GM19043 (cell line): ENCODE data around the gene GPC5.

Experiments
- ATAC-seq: cut with Tn5 transposase; IDR thresholded peaks from one replicate; pipeline ENCODE4 v1.9.1; 2021; ENCODE audit warnings: low read depth; ENCODE audit not compliant: unreplicated experiment

Gene GPC5

DNA sequence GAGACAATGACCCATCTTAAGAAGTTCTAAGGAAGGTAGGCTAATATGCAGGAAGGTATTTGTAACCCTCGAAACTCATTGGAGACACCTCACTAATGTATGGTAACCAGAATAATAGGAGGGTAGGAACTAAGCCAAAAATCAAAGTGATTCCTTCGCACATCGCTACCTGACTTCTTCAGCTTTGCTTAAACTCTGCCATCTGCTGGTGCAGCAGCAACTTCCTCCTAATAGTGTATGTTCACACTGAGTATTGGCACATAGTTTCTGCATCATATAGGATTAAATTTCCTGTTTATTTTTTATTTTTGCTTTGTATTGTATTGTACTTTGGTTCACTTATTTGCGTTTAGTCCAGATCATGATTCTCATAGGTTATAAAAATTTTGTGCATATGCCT is 676.2 kb downstream of the GPC5 start:
- ATAC-seq, result no peak

DNA sequence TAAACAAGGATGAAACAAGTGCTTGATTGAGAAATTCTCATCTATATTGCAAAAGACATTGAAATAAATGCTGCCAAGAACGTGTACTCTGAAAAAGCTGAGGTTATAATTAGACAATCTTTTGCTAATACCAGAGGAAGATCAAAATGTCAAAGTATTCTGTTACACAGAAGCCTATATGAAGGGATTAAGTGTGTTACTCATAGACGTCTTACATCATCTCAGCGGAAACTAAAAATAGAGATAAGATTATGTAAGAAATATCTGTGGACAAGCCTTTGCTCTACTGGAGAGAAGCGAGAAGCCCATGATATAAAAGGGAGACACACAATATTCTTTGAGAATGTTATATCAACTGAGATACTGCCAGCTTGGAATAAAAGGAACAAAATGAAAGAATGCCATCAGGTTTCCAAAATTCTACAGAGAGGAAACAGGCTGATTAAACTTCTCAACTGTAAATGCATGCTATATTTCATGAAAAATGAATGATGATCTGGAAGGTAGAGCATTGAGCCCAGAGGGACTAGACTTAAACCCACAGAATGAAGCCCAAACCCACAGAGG is 699.0 kb downstream of the GPC5 start:
- no peak for ATAC-seq

DNA sequence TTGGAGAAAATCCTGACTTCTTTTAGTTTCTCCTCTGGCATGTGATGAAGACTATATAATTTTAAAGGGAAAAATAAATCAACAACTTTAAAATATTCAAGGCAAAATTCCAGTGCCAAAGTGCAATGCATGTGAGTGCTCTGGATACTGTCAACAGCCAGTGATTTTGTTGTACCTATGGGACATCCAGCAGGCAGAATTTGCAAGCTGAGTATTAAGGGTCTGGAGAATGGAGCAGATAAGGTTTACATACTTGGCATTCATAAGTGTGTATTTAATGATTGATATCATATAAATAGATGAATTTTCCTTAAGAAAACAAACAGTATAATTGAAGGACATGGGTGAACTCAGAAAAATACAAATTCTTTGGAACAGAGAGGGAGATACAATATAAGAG is 703.4 kb downstream of the GPC5 start:
- no peak for ATAC-seq

DNA sequence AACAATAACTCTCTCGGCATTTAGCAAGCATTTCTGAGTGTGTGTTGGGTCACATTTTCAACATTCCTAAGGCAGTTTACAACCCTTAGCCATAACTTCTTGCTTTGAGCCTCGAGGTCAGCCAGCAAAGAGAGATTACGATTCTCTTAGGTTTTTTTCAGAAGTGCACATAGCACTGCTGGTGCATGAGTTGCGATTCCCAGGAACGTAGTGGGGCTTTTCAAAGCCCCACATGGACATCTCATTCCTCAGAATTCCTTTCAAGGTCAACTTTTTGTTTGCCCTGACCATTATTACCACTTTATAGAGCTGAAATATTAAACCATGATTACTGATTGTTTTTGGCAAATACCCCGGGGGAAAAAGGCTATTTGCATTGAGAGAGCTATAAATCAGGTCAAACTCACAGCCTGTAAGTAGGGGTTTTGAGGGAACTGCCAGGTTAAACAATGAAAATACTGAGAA is 705.3 kb downstream of the GPC5 start:
- ATAC-seq, result no peak

DNA sequence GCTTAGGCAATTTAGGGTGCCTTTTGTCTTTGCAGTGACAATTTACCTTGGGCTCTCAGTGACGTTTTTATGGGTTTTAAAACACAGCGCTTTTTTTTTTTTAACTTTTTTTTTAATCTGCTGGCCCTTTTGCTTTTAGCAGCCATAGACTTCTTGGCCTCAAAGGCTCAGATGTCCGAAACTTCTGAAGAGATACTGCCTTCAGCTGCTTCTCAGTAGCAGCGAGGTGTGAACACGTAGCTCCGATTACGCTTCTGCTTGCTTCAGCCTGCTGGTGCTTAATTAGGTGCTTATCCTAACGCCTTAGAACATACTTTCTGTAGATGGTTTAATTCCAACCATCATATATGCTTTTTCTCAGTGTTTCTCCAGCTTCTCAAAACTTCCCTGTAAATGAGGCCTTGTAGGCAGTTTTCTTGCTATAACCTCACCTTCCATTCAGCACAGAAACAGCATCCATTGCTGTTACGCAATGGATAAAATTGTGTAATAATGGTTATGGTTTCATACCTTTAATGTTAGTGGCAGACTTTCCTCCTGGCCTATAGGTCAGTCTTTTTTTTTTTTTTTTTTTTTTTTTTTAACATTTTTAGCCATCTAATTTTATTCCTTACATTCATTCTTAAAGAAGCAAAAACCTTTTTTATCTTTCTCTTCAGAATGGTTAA is 723.9 kb downstream of the GPC5 start:
- no peak for ATAC-seq

DNA sequence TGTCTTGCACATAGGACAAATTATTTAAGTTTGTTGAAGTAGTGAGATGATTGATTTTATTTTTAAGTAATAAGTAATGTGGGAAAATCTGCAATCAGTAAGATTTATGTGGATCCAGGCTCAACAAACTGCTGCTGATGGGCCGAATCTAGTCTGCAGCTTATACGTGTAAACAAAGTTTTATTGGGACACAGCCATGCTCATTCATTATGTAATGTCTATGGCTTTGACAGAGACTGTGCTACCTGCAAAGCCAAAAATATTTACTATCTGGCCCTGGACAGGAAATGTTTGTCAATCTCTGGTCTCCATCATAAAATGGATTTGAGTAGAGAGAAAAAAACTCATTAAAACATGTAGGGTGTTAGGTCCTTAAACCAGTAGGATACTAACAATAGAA is 728.0 kb downstream of the GPC5 start:
- no peak for ATAC-seq

DNA sequence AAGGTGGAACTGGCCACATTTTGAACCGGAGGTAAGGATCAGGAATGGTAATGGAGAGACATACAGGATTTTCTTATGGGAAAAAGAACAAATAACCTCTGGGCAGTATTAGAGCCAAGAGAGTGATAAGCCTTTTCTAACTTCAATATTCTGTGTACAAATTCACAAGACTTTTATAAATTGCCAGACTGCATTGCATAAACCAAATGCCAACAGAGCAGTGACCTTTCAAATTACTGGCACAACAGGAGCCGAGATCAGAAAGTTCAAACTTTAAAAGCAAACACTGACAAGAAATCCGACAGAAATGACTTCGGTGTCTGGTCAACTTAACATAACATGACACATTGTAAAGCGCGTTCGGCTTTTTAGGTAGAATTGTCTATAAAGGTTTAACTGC is 737.1 kb downstream of the GPC5 start:
- no peak for ATAC-seq

DNA sequence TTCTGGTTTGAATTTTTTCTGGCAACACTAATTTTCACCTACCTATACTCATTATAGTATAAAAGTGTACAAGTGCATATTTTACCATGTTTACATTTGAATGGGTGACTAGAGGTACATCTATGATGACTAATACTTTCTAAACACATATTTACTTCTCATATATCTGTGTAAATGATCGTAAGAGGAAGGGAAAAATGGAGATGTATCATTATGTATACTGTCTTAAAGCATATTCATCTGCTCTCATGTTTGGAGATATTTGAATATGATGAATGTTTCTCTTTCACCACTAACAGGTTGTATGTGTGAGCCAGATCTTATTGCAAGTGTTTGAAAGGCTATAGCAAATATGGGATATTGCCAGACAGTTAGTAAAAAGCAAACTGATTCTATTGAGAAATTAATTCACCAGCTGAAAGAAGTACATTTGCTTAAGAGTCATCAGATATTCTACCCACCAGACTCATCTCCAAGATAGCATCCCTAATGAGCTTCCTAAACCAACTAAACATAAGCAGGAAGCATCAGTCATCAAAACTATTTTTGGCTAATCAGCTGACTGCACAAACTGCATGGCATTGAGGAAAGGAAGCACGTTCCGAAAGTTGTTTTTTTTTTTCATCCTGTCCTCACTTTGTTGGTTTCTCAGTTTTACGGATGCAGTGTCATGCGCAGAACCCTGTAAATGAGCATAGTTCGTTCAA is 738.2 kb downstream of the GPC5 start:
- no peak for ATAC-seq

DNA sequence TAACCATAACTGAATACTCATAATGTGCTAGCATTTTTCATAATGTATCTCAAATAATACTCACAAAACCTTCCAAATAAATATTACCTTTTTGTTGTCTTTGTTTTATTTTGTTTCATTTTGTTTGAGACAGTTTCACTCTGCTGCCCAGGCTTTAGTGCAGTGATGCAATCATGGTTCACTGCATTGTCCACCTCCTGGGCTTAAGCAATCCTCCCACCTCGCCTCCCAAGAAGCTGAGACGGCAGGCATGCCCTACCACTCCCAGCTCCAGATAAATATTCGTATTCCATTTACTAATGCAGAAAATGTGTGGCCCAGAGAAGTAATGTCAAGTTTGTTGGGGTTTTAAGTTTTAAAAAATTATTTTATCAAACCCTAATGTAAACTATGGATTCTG is 739.1 kb downstream of the GPC5 start:
- no peak for ATAC-seq

DNA sequence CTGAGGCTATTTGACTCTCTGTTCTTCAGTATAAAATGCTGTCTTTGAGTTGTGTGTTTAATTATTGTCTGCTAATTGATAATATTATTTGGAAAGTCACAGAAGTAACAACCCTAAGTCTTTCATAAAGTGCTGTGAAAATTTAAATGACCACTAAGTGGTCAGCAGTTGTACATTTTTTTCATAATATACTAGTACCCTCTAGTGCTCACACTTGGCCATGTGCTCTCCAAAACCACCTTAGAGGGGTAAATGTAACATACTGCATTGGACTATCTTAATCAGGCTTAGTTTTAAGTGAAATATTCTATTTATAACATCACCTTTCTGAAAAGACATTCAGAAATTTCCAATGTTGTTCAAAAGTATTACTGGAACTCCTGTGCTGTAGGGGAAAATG is 745.3 kb downstream of the GPC5 start:
- ATAC-seq, result no peak

DNA sequence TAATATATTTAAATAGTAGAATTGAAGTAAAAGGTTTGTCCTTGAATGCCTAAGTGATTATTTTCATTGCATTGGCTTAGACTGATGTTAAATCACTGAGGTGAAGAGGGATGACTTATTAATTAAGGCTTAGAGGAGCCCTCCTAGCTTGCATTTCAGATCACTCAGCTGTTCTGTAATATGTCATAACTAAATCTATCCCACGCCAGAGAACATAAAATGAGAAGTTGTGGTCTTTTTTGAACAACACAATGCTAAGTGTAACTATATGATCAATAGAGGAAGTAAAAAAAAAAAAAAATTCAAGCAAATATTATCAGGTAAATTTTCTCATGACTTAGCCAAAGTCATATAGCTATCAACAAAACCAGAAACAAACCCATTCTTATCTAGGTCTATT is 752.2 kb downstream of the GPC5 start:
- ATAC-seq, result no peak

DNA sequence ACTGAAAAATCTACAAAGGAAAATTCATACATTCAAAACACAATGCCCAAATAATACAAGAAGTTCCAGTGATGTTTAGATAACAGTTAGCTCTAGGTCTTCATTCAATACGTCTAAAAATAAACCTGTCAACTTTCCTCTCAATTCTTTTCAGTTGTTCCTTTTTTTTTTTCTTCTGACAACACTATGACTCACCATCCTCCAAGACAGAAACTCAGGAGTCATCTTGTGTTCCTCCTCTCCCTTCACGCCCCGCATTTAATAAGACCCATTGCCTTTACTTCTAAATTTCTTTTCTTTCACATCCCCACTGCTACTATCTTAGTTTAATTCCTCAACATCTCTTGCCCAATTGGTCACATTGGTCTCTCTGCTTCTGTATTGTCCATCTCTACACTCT is 759.9 kb downstream of the GPC5 start:
- ATAC-seq, result no peak

DNA sequence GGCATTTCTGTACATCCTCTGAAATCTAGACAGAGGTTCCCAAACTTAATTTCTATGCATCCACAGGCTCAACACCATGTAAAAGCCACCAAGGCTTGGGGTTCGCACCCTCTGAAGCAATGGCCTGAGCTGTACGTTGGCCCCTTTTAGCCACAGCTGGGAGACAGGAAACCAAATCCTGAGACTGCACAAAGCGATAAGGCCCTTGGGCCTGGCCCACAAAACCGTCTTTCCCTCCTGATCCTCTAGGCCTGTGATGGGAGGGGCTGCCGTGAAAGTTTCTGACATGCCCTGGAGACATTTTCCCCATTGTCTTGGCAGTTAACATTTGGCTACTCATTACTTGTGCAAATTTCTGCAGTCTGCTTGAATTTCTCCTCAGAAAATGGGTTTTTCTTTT is 766.4 kb downstream of the GPC5 start:
- no peak for ATAC-seq

DNA sequence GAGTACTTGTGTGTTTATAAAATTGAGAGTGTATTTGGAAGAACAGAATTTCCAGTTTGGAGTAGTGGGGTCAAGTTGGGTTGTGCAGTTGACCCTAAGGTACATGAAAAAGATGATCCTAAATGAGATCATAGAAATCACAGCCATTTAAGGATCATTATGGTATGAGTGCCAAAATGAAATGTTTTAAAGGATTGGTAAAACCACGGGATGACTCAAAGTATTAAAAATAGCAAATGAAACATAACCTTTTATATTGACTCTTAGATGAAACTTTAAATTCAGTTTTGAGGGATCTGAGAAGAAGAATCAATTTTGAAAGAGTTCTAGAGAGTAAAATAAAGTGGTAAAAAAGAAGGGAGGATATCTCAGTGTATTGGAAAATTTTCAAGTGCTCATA is 773.8 kb downstream of the GPC5 start:
- no peak for ATAC-seq

DNA sequence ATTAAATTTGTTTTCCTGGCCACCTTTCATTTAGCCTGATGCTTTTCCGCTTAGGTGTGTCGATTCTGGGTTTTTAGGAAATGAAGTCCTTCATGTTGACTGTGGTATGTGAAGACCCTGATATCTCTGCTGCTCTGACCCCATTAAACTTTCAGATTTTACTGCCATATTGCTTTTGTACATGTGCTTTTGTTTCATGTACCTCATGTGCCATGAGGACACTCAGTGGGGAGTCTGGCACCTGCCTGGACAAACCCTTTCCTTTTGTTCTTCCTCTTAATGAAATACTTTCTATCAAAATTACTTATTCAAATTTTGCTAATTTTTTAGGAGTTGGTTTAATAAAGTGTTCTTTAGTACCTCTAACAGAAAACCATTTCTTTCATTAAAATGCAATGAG is 774.8 kb downstream of the GPC5 start:
- no peak for ATAC-seq

DNA sequence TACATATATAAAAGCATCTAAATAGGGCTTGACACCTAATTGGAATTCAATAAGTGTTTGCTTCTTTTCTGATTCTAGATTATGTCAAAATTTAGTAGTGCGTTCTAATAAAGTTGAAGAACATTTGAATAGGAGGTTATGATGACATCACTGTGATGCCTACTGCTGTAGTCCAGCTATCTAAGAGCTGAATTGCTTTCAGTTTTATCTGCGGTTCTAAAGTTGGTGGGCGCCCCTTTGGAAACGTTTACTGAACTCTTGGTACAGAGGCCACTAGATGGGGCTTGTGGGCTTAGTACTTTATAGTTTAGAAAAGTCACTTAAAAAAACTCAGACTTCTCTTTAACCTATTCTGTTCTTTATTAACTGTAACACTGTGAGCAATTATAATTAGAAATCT is 776.9 kb downstream of the GPC5 start:
- no peak for ATAC-seq

DNA sequence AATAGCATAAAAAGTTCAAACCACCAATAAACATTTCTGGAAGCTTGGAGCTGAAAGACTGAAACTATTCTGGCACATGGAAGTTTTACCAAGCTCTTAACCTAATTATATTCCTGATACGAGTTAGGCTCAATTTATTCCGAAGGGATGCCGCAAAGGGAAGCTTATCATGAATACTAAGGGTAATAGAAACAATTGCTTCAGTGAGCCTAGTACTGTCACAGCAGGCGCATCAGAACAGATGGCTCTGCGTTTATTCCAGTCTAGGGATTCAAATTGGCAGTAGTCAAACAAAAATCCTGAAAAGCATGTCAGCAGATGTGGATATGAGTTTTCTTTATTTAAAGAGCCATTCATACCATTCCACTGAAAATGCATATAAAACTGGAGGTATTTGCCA is 779.5 kb downstream of the GPC5 start:
- ATAC-seq, result no peak

DNA sequence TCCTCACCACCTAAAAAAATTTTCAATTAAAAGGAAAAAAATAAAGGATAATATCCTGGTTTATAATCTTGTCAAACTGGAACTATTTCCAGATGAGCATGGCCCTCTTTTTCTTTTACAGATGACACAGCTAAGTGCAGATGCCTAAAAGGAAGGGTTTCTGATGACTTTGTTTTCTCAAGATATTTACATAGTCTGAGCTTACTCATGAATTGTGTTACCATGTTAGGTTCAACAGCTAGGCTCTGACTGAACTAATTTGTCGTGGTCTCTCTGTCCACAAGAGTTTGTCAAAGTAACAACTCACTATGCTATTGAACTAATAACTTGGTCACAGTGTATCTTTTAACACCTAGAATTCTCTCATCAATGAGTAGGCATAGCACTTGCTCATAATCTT is 780.8 kb downstream of the GPC5 start:
- ATAC-seq, result no peak

DNA sequence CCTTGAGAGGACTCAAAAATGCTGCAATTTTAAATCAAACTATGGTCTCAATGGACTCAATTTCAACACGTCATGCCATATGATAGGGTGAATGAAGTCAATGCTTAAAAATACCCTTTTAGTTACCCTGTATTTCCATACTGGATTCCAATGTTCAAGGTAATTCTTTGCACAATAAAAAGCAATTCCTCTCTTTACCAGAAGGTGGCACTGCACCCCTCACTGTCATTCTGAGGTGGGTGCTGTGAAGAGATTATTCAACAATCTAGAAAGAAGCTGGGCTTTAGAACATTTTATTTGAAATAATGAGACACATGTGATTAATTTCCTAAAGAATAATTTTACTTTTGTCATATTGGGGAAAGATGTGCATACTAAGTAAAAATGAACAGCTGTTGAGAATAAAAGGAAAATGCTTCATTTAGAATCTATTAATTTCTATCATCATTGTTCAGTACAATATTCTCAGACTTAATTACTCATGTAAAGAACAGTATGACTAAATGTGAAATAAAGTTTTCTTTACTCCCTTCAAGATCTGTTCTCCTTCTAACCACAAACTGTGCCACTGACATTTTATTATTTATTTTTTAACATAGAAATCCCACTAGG is 789.1 kb downstream of the GPC5 start:
- ATAC-seq, result peak; percentile 88

DNA sequence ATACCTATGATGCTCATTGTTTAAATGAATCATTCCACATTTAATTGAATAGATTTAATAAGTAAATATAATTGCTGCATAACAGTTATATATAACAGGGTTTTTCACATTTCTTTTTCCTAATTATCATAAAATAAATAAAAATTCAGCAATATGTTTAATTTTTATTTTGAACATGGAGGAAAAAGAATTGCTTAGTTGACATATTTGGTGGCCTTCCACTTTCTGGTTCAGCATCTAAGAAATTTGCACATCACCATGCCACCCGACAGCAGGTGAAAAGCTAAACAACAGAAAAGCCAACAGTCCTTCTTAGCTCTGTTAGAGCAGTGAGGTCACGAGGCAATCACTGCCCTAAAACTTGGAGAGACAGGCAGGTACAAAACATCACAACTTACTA is 790.2 kb downstream of the GPC5 start:
- ATAC-seq, result no peak

DNA sequence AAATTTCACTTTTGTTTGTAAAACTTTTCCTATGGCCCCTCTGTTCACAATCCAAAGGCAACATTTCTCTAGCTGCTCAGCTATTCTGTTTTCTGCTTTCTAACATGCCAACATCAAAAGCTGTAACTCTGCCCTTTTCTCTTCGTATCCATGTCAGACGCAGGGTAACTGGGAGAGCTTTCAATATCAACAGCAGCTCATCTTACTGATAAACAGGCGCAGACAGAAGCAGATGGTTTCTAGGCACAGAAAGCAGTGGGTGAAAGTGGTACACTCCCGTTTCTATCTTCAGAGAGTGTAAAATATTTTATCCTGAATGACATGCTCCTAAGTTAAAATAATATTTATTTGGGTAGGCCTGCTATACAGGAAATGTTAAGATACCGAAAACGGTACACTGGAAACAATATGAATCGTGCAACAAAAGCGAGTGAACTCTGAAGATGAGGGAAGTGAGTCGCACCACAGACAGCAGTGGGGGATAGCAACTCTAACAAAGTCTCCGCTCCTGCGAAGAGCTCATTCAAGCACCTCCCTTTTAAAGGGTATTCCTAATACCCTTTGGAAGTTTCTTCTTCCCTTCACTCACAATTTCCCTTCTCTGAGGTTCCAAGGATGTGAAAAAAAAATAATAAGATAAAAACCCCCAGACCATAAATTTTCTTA is 798.3 kb downstream of the GPC5 start:
- ATAC-seq, result no peak
